Activated CD4-positive, alpha-beta T cell treated with anti-CD3 and anti-CD28 coated beads, Interleukin-2, amount 10 ng/mL, durations not matched to agents 7 days and 5 days (primary cell): ENCODE measurements around the gene CNTF. TPM values are rescaled to one million over a fixed set of nuclear protein-coding genes. Genes with fewer than 3 reads are reported as not detected.

ENCODE experiments used
- CTCF ChIA-PET: fragments of 350-600 bp; sonication (Branson Sonifier 250); formaldehyde crosslinking; loops from one replicate; lab custom pipeline; 2021; ENCODE audit warnings: antibody characterized with exemption; lab: Charles Lee
- POLR2A ChIA-PET: fragments of 350-600 bp; sonication (Branson Sonifier 250); formaldehyde crosslinking; loops from one replicate; lab custom pipeline; 2021; ENCODE audit warnings: antibody characterized with exemption; lab: Charles Lee
- DNase-seq: peaks from one replicate; pipeline ENCODE4 v3.0.0-alpha.2; 2020
- H3K27ac Mint-ChIP-seq: one replicate; pipeline ENCODE4 v1.8.0; 2021; ENCODE audit warnings: mild to moderate bottlenecking, moderate library complexity, mixed read lengths
- H3K27me3 Mint-ChIP-seq: one replicate; pipeline ENCODE4 v1.8.0; 2021; ENCODE audit warnings: mixed read lengths
- H3K36me3 Mint-ChIP-seq: one replicate; pipeline ENCODE4 v1.8.0; 2021; ENCODE audit warnings: low read depth, mixed read lengths
- H3K4me1 Mint-ChIP-seq: one replicate; pipeline ENCODE4 v1.8.0; 2021; ENCODE audit warnings: mixed read lengths
- H3K4me3 Mint-ChIP-seq: one replicate; pipeline ENCODE4 v1.8.0; 2021; ENCODE audit warnings: mild to moderate bottlenecking, moderate library complexity, mixed read lengths
- H3K9me3 Mint-ChIP-seq: one replicate; pipeline ENCODE4 v1.8.0; 2021; ENCODE audit warnings: mixed read lengths
- total RNA-seq, 2 experiments: library from RNA; stranded (reverse); gene quantifications; one replicate each; pipeline ENCODE4 v1.2.3, GENCODE V29; 2021

CNTF gene
- total RNA-seq, 2 experiments from 2014 or later = 2.9 to 3.7 TPM

DNA sequence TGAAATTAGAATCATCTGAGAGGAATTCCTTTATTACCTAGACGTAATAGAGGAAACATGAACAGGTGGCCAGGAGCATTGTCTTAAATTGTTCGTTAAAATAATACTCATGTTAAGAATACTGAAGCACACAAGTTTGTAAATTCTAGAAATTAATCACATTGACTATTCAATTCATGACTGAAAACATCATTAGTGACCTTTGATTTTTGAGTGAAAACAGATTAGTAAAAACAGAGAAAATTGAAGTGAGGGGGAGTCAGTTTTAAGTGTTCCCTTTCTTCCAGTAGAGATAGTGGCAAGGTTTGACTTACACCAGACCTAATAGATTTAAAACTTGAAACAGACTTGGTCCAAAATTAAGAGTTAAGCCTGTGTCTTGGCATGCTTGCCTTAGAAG is 42.2 kb upstream of the CNTF start:
- peaks cover 23% of the 10 kb centered on the region for H3K36me3 Mint-ChIP-seq
- no peaks in the 10 kb centered on the region for H3K27me3 Mint-ChIP-seq
- CTCF ChIA-PET = interaction anchor here (1.0 to 4.7 kb wide), 4 partner anchors 12 to 49 kb away, joined by 3 to 32 read pairs (median 3); no protein-coding TSS in a partner anchor
- H3K4me1 Mint-ChIP-seq = peaks cover 53% of the 10 kb centered on the region
- DNase-seq = no peak
- POLR2A ChIA-PET = no interaction called here
- peak overlapping the region; percentile 91 for H3K27ac Mint-ChIP-seq
- no peaks in the 10 kb centered on the region for H3K9me3 Mint-ChIP-seq
- peak overlapping the region; percentile 93 for H3K4me3 Mint-ChIP-seq

- Mint-ChIP-seq H3K9me3 (no peaks in the 10 kb centered on the region), H3K27me3 (no peaks in the 10 kb centered on the region), H3K4me1 (peaks cover 47% of the 10 kb centered on the region), H3K36me3 (peaks cover 28% of the 10 kb centered on the region), H3K27ac (no peak overlapping the region), H3K4me3 (peak overlapping the region; percentile 3)
- CTCF ChIA-PET = interaction anchor here (1.0 kb wide), 1 partner anchor 15 kb away, joined by 4 read pairs; no protein-coding TSS in a partner anchor
- POLR2A ChIA-PET = no interaction called here
- DNase-seq = no peak
Observed at GRCh38 chr11:58582437-58582836, 40.0 kb upstream of the CNTF start.

- no peak for DNase-seq
- Mint-ChIP-seq H3K9me3 (no peaks in the 10 kb centered on the region), H3K36me3 (peaks cover 29% of the 10 kb centered on the region), H3K27me3 (no peaks in the 10 kb centered on the region), H3K27ac (no peak overlapping the region), H3K4me1 (peaks cover 41% of the 10 kb centered on the region), H3K4me3 (no peak overlapping the region)
- ChIA-PET POLR2A (no interaction called here), CTCF (no interaction called here)
Observed at GRCh38 chr11:58586998-58587397, 35.5 kb upstream of the CNTF start.

DNA sequence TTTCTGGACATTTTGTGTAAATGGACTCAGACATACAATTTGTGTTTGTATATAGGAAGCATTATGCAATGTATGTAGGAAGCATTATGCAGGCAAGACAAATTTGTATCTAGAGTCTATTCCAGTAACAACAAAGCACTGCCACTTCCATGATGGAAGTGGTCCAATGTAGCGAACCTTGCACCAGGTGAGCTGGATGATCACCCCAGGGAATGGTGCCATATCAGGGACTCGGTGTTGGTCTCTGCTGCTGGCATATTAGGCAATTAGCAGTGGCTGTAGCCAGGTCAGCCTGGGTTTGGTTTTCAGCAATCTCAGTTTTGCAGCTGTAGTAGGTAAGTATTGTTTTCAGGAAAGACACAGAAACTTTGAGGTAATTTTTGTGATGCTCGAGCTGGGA is 30.8 kb upstream of the CNTF start:
- CTCF ChIA-PET = interaction anchor here (0.6 to 0.7 kb wide), 2 partner anchors 12 to 46 kb away, joined by 3 to 4 read pairs; no protein-coding TSS in a partner anchor

GRCh38 chr11:58592760-58593472 is 29.5 kb upstream of the CNTF start:
- ChIA-PET POLR2A (no interaction called here), CTCF (interaction anchor here (1.3 kb wide), 1 partner anchor 25 kb away, joined by 3 read pairs; no protein-coding TSS in a partner anchor)
- Mint-ChIP-seq H3K27ac (no peak overlapping the region), H3K36me3 (peaks cover 46% of the 10 kb centered on the region), H3K27me3 (no peaks in the 10 kb centered on the region), H3K9me3 (no peaks in the 10 kb centered on the region), H3K4me1 (peaks cover 58% of the 10 kb centered on the region), H3K4me3 (no peak overlapping the region)
- no peak for DNase-seq

More for the DNA sequence above, 30.8 kb upstream of the CNTF start:
- no peaks in the 10 kb centered on the region for H3K27me3 Mint-ChIP-seq
- POLR2A ChIA-PET = no interaction called here
- peaks cover 43% of the 10 kb centered on the region for H3K36me3 Mint-ChIP-seq
- H3K4me1 Mint-ChIP-seq = peaks cover 50% of the 10 kb centered on the region
- no peak for DNase-seq
- no peak overlapping the region for H3K4me3 Mint-ChIP-seq
- no peaks in the 10 kb centered on the region for H3K9me3 Mint-ChIP-seq
- H3K27ac Mint-ChIP-seq = no peak overlapping the region

- H3K4me3 Mint-ChIP-seq = no peak overlapping the region
- peaks cover 49% of the 10 kb centered on the region for H3K36me3 Mint-ChIP-seq
- peaks cover 65% of the 10 kb centered on the region for H3K4me1 Mint-ChIP-seq
- ChIA-PET POLR2A (no interaction called here), CTCF (interaction anchor here (0.6 kb wide), 1 partner anchor 12 kb away, joined by 4 read pairs; no protein-coding TSS in a partner anchor)
- H3K27me3 Mint-ChIP-seq = no peaks in the 10 kb centered on the region
- no peak overlapping the region for H3K27ac Mint-ChIP-seq
- H3K9me3 Mint-ChIP-seq = no peaks in the 10 kb centered on the region
- no peak for DNase-seq
Observed at GRCh38 chr11:58594826-58595225, 27.6 kb upstream of the CNTF start.

GRCh38 chr11:58596621-58597020 is 25.8 kb upstream of the CNTF start:
- Mint-ChIP-seq H3K9me3 (no peaks in the 10 kb centered on the region), H3K4me3 (no peak overlapping the region), H3K27me3 (no peaks in the 10 kb centered on the region), H3K4me1 (peaks cover 69% of the 10 kb centered on the region), H3K27ac (peak overlapping the region; percentile 72), H3K36me3 (peaks cover 47% of the 10 kb centered on the region)
- CTCF ChIA-PET = no interaction called here
- no peak for DNase-seq
- POLR2A ChIA-PET = no interaction called here

DNA sequence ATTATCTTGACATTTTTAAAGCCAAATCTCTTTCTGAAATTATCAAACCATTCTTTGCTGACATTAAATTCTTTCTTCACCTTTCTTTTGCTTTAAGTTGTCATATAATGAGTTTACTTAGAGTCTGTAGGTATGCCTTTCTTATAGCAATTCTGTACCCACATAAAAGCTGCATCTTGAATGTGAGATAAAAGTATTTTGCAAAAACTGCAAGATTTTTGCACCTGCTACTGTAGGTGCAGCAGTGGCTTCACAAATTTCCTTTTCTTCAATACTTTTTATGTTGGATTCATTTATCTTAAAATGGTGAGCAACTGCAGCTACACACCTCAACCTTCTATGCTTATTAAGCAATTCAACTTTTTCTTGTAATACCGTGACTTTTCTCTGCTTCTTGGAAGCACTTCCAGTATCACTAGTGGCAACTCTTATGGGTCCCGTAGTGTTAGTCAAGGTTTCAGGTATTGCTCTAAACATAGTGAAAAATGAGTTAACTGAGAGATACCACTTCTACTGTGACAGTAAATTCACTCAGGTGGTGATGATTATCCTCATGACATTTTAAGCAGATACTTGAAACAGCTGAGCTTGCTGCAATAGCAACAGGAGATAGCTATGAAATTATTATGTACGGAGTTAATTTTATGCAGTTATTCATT is 24.9 kb upstream of the CNTF start:
- CTCF ChIA-PET = interaction anchor here (0.6 kb wide), 1 partner anchor 21 kb away, joined by 6 read pairs; no protein-coding TSS in a partner anchor
- H3K4me3 Mint-ChIP-seq = no peak overlapping the region
- H3K36me3 Mint-ChIP-seq = peaks cover 50% of the 10 kb centered on the region
- H3K27me3 Mint-ChIP-seq = no peaks in the 10 kb centered on the region
- DNase-seq = no peak
- POLR2A ChIA-PET = interaction anchor here (0.7 kb wide), 2 partner anchors 73 to 1027 kb away, joined by 3 read pairs; no protein-coding TSS in a partner anchor
- peaks cover 65% of the 10 kb centered on the region for H3K4me1 Mint-ChIP-seq
- no peaks in the 10 kb centered on the region for H3K9me3 Mint-ChIP-seq
- peak overlapping the region; percentile 72 for H3K27ac Mint-ChIP-seq

- Mint-ChIP-seq H3K4me1 (peaks cover 69% of the 10 kb centered on the region), H3K9me3 (no peaks in the 10 kb centered on the region), H3K4me3 (no peak overlapping the region), H3K27me3 (no peaks in the 10 kb centered on the region), H3K27ac (peak overlapping the region; percentile 28), H3K36me3 (peaks cover 59% of the 10 kb centered on the region)
- CTCF ChIA-PET = no interaction called here
- DNase-seq = no peak
- POLR2A ChIA-PET = no interaction called here
Observed at GRCh38 chr11:58600510-58600909, 22.0 kb upstream of the CNTF start.

- no peak for DNase-seq
- ChIA-PET CTCF (interaction anchor here (0.6 to 1.1 kb wide), 2 partner anchors 27 to 77 kb away, joined by 3 read pairs; no protein-coding TSS in a partner anchor), POLR2A (no interaction called here)
- Mint-ChIP-seq H3K9me3 (peaks cover 2% of the 10 kb centered on the region), H3K36me3 (peaks cover 69% of the 10 kb centered on the region), H3K4me1 (peaks cover 54% of the 10 kb centered on the region), H3K4me3 (no peak overlapping the region), H3K27me3 (no peaks in the 10 kb centered on the region), H3K27ac (no peak overlapping the region)
Observed at GRCh38 chr11:58606930-58607714, 15.3 kb upstream of the CNTF start.

- no peak for DNase-seq
- H3K9me3 Mint-ChIP-seq = peaks cover 2% of the 10 kb centered on the region
- H3K4me1 Mint-ChIP-seq = peaks cover 46% of the 10 kb centered on the region
- no peak overlapping the region for H3K4me3 Mint-ChIP-seq
- CTCF ChIA-PET = no interaction called here
- peaks cover 65% of the 10 kb centered on the region for H3K36me3 Mint-ChIP-seq
- H3K27me3 Mint-ChIP-seq = no peaks in the 10 kb centered on the region
- no peak overlapping the region for H3K27ac Mint-ChIP-seq
- POLR2A ChIA-PET = no interaction called here
Observed at GRCh38 chr11:58608331-58608730, 14.1 kb upstream of the CNTF start.

GRCh38 chr11:58609723-58610122 is 12.7 kb upstream of the CNTF start:
- ChIA-PET CTCF (no interaction called here), POLR2A (no interaction called here)
- H3K4me1 Mint-ChIP-seq = peaks cover 43% of the 10 kb centered on the region

More at GRCh38 chr11:58609723-58610122, 12.7 kb upstream of the CNTF start:
- Mint-ChIP-seq H3K27me3 (no peaks in the 10 kb centered on the region), H3K27ac (no peak overlapping the region), H3K36me3 (peaks cover 65% of the 10 kb centered on the region), H3K4me3 (no peak overlapping the region), H3K9me3 (peaks cover 2% of the 10 kb centered on the region)
- DNase-seq = no peak
